Neural crest cell (in vitro differentiated cells): ENCODE data around the gene FOXP1. TPM values are rescaled to one million over a fixed set of nuclear protein-coding genes. Genes with fewer than 3 reads are reported as not detected.

ENCODE experiments used
- DNase-seq: peaks from one replicate; pipeline ENCODE4 v3.0.0; 2021; ENCODE audit warnings: low read depth, mixed read lengths, low spot score
- H3K27ac Mint-ChIP-seq: one replicate; pipeline ENCODE4 v1.8.0; 2021; ENCODE audit warnings: mild to moderate bottlenecking, mixed read lengths; ENCODE audit not compliant: unreplicated experiment
- H3K27me3 Mint-ChIP-seq: 2 replicates; pipeline ENCODE4 v1.8.0; 2021; ENCODE audit warnings: low read depth, mild to moderate bottlenecking, mixed read lengths
- H3K36me3 Mint-ChIP-seq: 2 replicates; pipeline ENCODE4 v1.8.0; 2021; ENCODE audit warnings: low read depth, mild to moderate bottlenecking, mixed read lengths
- H3K4me1 Mint-ChIP-seq: 2 replicates; pipeline ENCODE4 v1.8.0; 2021; ENCODE audit warnings: mixed read lengths
- H3K4me3 Mint-ChIP-seq: one replicate; pipeline ENCODE4 v1.8.0; 2021; ENCODE audit warnings: mild to moderate bottlenecking, mixed read lengths
- H3K9me3 Mint-ChIP-seq: 2 replicates; pipeline ENCODE4 v1.8.0; 2021; ENCODE audit warnings: mixed read lengths
- total RNA-seq: library from RNA; stranded (reverse); gene quantifications from 2 replicates; pipeline ENCODE4 v1.2.1, GENCODE V29; 2021
- TF ChIP-seq, protein P1 (sequence below): fragments of 200-600 bp; sonication (generic); conservative IDR thresholded peaks from 2 replicates; pipeline ENCODE4 v1.5.0; 2021; ENCODE audit warnings: antibody characterized with exemption, mild to moderate bottlenecking

Gene FOXP1
- total RNA-seq, 1 donor from 2014 or later = 22.8 TPM

DNA sequence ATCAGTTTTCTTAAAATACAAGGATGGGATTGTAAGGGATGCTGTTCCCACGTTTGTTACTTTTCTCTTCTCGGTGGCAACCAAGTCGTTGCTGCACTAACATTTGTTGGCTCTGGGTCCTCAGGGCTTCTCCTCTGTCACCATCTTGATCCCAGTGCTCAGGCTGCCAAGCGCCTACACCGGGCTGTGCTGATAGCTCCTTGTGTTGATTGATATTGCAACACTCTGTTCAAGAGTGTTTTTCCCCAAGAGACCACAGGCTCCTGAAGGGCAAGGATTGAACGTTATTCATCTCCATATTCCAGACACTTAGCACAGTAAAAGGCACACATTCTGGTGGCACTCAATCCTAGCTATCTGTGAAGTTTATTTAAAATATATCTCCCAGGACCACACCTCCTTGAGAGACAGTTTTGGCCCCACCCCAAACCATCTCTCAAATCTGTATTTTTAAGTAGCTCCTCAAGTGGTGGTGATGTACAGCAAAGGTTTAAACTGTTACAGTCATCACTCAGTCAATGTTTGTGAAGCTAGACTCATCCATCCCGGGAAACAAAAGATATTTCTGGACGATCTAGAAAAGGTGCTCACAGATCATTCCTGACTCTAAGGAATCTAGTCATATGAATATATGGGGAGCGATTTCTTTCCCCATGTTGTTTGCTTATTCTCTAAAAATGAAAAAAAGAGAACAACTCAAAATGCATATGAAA lies 38.5 kb upstream of the FOXP1 start:
- H3K4me1 Mint-ChIP-seq = no peaks in the 10 kb centered on the region
- H3K27ac Mint-ChIP-seq = no peak overlapping the region
- no peaks in the 10 kb centered on the region for H3K27me3 Mint-ChIP-seq
- no peak overlapping the region for H3K4me3 Mint-ChIP-seq
- DNase-seq = no peak
- TF ChIP-seq, protein P1, sequence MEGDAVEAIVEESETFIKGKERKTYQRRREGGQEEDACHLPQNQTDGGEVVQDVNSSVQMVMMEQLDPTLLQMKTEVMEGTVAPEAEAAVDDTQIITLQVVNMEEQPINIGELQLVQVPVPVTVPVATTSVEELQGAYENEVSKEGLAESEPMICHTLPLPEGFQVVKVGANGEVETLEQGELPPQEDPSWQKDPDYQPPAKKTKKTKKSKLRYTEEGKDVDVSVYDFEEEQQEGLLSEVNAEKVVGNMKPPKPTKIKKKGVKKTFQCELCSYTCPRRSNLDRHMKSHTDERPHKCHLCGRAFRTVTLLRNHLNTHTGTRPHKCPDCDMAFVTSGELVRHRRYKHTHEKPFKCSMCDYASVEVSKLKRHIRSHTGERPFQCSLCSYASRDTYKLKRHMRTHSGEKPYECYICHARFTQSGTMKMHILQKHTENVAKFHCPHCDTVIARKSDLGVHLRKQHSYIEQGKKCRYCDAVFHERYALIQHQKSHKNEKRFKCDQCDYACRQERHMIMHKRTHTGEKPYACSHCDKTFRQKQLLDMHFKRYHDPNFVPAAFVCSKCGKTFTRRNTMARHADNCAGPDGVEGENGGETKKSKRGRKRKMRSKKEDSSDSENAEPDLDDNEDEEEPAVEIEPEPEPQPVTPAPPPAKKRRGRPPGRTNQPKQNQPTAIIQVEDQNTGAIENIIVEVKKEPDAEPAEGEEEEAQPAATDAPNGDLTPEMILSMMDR = no peak
- H3K9me3 Mint-ChIP-seq = peaks cover 9% of the 10 kb centered on the region
- no peaks in the 10 kb centered on the region for H3K36me3 Mint-ChIP-seq

DNA sequence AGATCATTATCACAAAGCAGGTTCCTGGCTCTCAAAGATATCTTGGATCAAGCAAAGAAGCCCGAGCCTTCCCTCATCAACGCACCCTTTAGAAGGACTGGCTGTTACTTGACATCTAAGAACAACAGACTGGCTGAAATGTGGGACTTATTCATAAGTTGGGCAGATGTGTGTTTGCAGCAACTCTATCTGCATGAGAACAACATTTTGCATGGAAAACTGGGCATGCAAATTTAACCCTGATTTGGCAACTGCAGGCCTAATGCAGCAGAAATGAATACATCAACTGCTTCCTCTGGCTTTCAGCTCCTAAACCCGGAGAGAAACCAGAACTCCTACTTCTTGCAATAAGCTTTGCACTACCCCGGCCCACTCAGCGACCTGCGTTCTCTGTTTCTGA lies 35.0 kb upstream of the FOXP1 start:
- Mint-ChIP-seq H3K27me3 (no peaks in the 10 kb centered on the region), H3K4me3 (no peak overlapping the region), H3K36me3 (no peaks in the 10 kb centered on the region), H3K27ac (no peak overlapping the region), H3K4me1 (no peaks in the 10 kb centered on the region), H3K9me3 (peaks cover 4% of the 10 kb centered on the region)
- no peak for DNase-seq
- TF ChIP-seq, protein P1 = no peak

GRCh38 chr3:71616571-71617021 lies 33.1 kb upstream of the FOXP1 start:
- H3K27me3 Mint-ChIP-seq = no peaks in the 10 kb centered on the region
- TF ChIP-seq, protein P1 = no peak
- H3K4me1 Mint-ChIP-seq = no peaks in the 10 kb centered on the region
- peaks cover 4% of the 10 kb centered on the region for H3K9me3 Mint-ChIP-seq
- H3K27ac Mint-ChIP-seq = no peak overlapping the region
- no peaks in the 10 kb centered on the region for H3K36me3 Mint-ChIP-seq
- H3K4me3 Mint-ChIP-seq = no peak overlapping the region
- no peak for DNase-seq

- TF ChIP-seq, protein P1 = no peak
- Mint-ChIP-seq H3K36me3 (no peaks in the 10 kb centered on the region), H3K27me3 (no peaks in the 10 kb centered on the region), H3K27ac (no peak overlapping the region), H3K4me3 (no peak overlapping the region), H3K9me3 (peaks cover 4% of the 10 kb centered on the region), H3K4me1 (no peaks in the 10 kb centered on the region)
- DNase-seq = no peak
Observed at GRCh38 chr3:71614869-71615268, 31.3 kb upstream of the FOXP1 start.

GRCh38 chr3:71614426-71614825 lies 30.9 kb upstream of the FOXP1 start:
- H3K27me3 Mint-ChIP-seq = no peaks in the 10 kb centered on the region
- H3K9me3 Mint-ChIP-seq = peaks cover 4% of the 10 kb centered on the region
- no peaks in the 10 kb centered on the region for H3K4me1 Mint-ChIP-seq
- no peak overlapping the region for H3K4me3 Mint-ChIP-seq
- DNase-seq = no peak
- TF ChIP-seq, protein P1 = no peak
- H3K27ac Mint-ChIP-seq = no peak overlapping the region
- H3K36me3 Mint-ChIP-seq = no peaks in the 10 kb centered on the region
